HG03095 (cell line): ENCODE results near the gene ITPK1.

Experiments
- ATAC-seq: cut with Tn5 transposase; IDR thresholded peaks from one replicate; pipeline ENCODE4 v1.9.1; 2021; ENCODE audit warnings: moderate library complexity; ENCODE audit not compliant: unreplicated experiment

ITPK1 gene

DNA sequence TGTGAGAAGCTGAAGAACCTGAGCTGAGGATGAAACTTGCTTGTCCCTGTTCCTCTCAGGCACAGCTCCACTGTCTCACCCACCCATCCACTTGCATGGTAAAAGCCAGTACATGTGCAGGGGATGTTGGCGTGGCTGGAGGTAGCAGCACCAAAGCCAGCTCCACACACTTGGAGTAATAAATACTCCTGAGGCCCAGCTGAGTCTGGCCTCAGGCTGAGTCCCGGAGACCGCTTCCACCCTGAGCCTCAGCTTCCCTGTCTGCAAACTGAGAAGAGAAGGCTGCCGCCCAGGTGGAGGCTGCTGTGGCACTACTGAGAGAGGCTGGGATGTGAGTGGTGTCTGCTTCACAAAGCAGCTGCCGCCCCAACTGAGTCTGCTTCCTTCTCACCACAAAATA, 173.6 kb downstream of the ITPK1 start:
- ATAC-seq, result no peak

DNA sequence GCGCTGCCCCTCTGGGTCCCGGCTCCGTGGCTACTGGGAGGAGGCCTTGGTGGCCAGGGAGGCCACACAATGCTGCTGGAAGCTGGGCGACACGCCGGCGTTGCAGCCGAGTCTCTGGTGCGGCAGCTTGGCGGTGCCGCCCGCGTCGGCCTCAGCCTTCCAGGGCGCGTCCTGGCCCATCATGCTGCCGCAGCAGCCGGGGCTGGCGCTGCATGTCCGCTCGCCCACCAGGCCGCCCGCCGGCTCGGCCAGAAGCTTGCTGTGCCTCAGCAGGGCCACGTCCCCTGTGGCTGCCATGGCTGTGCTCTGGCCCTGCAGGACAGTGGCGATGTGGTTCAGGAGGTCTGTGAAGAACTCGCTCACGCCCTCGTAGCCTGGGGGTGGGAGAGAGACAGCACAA, 174.2 kb downstream of the ITPK1 start:
- ATAC-seq, result no peak

GRCh38 chr14:92940543-92940942, 175.2 kb downstream of the ITPK1 start:
- ATAC-seq, result no peak

DNA sequence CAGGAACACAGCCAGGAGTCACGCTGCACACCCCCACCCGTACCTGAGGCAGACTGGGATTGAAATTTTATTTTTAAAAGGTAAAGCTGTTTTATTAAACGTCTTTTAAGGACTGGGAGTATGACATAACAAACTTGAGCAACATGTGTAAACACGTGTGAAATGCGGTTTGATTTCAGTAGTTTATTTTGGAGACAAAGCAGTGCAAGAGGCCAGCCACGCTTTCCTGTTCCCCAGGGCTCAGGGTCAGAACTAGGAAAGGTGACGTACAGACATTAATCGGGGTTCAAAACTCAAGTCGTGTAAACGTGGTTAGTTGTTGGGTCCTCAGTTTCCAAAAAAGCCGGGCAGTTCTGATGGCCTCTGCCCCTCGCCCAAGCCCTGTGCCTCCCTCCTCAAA, 176.0 kb downstream of the ITPK1 start:
- no peak for ATAC-seq

DNA sequence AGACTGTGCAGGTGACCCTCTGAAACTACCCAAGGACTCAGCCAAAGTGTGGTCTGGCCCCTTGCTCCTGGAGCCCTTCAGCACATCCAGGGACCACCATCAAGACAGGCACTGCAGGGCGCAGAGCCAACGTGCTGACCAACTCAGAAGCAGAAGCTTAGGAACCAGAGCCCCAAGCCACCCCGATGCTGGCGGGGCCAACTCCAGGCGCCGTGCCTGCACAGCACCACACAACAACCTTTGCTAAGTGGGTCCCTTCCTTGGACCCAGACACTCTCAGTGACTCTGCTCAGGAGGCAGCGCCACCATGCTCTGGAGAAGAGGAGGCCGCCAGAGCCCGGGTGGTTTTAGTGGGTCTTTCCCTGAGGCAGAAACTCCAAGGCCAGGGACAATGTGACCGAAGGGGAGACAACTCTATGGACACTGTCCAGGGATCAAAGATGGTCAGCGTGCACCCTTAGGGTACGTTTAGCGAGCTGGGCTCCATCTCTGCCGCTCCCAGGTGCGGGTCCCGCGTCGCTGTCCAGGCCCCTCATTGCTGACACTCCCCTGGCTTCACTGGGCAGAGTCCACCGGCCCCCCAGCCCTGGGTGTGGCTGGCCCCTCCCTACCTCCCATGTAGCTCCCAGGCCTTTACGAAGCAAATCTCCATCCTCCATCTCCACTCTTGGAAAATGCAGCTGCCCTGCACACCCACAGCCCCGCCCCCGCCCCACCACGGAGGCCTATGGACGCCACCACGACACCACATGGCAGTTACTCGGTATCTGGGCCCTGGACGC, 176.6 kb downstream of the ITPK1 start:
- no peak for ATAC-seq

- ATAC-seq, result no peak
Observed at GRCh38 chr14:92938235-92938875, 177.4 kb downstream of the ITPK1 start.

GRCh38 chr14:92937051-92937937, 178.4 kb downstream of the ITPK1 start:
- ATAC-seq, result no peak

DNA sequence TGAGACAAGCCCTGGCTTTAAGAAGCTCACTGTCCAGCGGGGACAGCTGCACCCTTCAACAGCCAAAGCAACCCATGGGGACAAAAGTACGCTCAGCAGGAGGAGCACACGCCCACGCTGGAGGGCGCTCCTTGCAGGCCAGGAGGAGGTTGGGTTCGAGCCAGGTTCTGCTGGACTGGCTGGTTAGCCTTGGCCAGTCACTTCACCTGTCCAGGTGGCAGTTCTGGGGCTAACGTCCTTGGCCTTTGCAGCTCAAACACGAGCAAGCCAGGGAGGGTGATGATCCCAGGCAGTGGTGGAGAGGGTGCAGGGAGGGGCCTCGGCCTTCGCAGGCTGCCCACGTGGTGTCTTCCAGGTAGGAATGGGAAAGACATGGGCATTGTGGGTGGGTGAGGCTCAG, 179.6 kb downstream of the ITPK1 start:
- ATAC-seq, result no peak

DNA sequence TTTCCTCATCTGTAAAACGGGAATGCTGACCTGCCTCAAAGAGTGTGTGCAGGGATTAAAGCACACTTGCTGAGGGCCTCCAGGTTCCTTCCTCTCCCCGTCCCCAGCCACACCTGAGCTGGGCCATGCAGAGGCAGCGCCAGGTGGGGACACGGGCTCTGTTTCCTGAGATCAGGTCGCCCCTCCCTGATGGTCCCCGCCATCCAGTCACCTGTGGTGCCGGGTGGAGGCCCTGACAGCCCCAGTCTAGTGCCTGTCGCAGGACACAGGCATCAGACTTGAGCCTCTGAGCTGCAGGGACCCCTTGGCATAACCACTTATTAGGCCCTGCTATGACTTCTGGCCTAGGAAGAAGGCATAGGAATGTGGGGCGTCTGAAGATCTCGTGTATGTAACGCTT, 180.3 kb downstream of the ITPK1 start:
- no peak for ATAC-seq

- no peak for ATAC-seq
Observed at GRCh38 chr14:92934196-92935085, 181.3 kb downstream of the ITPK1 start.

GRCh38 chr14:92933481-92933880, 182.2 kb downstream of the ITPK1 start:
- no peak for ATAC-seq

DNA sequence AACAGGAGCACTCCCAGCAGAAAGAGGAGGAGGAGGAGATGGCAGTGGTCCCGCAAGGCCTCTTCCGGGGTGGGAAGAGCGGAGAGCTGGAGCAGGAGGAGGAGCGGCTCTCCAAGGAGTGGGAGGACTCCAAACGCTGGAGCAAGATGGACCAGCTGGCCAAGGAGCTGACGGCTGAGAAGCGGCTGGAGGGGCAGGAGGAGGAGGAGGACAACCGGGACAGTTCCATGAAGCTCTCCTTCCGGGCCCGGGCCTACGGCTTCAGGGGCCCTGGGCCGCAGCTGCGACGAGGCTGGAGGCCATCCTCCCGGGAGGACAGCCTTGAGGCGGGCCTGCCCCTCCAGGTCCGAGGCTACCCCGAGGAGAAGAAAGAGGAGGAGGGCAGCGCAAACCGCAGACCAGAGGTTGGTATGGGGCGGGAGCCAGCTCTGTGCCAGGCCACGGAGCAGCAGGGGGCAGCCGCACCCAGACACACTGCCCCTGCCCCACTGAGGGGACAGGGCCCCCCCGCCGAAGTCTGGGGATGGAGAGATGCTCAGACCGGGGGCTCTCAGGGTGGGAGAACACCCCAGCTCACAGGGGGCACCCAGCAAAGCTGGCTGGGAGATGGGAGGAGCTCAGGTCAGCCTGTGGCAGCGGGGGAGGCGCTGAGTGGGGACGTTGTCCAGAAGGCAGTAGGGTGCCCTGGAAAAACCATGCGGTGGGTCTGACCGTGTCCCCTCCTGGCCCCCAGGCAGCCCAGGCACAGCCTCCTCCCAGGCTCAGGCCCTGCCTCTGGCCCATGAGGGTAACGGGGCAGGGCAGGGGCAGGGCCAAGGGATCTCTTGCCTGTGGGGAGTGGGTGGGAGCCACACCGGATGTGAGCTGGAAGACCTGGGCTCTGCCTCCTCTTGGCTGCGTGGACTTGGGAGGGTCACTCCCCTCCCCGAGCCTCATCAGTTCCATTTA, 183.0 kb downstream of the ITPK1 start:
- no peak for ATAC-seq

- no peak for ATAC-seq
Observed at GRCh38 chr14:92931681-92932447, 183.9 kb downstream of the ITPK1 start.

DNA sequence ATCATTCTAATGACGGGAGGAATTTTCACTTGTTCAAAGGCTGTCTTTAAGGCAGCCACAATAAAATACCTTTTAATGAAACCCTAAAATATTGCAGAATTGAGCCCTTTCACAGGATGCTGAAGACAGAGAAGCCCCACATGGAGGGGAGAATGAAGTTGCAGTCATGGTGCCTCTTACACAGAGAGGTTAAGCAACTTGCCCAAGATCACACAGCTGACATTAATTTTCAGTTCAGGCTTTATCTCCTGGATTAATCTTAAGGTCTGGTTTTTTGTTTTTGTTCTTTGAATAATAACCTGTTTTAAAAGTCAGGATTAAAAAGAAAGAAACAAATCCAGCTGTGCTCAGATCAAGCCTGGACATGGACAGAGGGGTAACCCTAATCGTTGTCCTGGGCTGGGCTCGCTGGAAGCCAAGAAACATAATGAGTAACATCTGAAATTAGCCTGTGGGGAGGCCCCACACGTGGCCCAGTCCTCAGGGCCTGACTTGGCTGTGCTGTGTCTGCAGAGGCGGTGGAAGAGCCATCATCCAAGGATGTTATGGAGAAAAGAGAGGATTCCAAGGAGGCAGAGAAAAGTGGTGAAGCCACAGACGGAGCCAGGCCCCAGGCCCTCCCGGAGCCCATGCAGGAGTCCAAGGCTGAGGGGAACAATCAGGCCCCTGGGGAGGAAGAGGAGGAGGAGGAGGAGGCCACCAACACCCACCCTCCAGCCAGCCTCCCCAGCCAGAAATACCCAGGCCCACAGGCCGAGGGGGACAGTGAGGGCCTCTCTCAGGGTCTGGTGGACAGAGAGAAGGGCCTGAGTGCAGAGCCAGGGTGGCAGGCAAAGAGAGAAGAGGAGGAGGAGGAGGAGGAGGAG, 184.8 kb downstream of the ITPK1 start:
- ATAC-seq, result no peak

GRCh38 chr14:92929689-92930608, 185.8 kb downstream of the ITPK1 start:
- ATAC-seq, result no peak

DNA sequence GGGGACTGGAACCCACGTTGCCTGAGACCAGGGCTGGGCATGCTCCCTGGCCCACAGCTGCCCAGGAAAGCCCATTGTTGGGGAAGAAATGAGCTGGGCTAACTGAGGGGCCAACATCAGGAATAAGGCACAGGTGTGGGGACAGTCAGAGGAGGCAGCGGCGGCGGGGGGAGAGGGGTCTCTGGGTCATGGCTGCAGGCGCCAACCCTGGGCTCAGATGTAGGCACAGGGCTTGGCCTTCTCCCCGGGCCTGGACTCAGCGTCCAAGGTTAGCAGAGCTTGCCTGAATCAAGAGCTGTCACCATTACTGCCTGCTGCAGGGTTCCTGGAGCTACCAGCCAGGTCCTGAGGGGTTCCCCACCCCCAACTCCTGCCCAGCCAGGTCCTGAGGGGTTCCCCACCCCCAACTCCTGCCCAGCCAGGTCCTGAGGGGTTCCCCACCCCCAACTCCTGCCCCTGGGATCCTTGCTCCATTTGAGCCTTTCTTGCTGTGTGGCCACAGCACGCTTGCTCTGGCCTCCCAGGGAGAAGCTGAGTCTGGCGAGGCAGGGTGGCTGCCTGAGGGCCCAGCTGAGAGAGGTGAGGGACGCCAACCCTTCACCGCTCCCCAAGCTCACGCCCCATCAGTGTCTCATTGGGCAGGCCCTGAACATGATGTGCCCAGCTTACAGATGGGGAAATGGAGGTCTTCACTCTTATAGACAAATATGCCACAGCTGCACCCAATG, 186.6 kb downstream of the ITPK1 start:
- ATAC-seq, result no peak
